Epidermal melanocyte (primary cell): ENCODE measurements around the gene ERMARD.

ENCODE experiments used
- DNase-seq: peaks from one replicate; pipeline ENCODE4 v3.0.0; 2011; ENCODE audit warnings: low spot score; ENCODE audit not compliant: insufficient read length

The ERMARD gene

DNA sequence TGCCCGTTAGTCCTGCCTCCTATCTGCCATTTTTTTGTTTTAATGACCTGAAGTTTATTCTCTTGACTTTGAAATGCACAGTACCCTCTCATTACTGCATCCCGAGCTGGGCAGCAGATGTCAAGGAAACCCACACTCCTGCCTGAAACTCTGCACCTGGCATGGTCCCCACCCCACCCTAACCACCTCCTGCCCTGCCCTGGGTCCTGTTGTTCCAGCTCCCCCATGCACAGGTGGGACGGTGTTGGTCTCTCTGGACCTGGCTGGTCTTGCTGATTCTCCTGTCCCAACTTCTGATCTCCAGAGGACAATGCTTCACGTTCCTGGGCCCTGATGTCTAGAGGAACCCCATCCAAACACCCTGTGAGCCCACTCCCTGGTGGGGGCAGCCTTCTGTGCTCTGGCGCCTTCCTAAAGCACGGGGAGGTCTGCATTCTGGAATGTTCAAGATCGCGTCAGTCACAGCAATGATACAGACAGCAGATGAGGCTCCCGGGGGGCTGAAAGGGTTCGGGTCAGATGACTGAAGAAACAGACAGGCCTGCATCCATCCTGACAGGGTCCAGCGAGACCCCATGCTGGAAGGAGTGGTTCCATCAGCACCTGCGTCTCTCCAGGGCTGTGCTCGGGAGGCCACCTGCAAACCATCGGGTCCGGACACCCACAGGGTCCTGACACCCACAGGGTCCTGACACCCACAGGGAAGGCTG is 73.6 kb downstream of the ERMARD start:
- no peak for DNase-seq

DNA sequence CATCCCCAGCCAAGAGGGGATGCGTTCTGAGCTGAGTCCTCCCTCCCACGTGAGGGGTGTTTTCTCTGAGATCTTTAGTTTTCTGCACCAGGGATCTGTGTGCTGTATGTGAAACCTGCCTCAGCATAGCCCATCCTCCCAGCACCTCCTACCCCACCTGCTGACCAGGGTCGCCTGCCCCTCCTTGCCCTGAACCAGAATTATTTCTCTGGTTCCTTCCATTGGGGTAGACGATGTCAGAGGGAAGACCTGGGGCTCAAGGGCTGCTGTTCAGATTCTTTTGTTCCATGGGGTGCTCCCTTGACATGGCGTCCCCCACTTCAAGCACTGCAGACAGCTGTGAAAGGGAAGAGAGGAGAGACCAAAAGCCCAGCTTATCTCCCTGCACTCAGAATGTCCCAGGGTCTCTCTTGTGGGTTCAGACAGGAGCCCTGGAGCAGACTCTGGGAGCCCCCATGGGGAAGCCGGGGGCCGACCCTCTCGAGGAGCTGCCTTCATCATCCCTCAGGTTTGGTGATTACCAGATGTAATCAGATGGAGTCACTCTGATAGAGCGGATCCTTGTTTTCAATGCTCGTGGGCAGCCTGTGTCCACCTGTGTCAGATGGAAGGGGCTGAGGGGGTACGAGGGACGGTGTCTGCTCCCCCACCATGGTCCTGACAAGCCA is 74.3 kb downstream of the ERMARD start:
- DNase-seq: no peak

DNA sequence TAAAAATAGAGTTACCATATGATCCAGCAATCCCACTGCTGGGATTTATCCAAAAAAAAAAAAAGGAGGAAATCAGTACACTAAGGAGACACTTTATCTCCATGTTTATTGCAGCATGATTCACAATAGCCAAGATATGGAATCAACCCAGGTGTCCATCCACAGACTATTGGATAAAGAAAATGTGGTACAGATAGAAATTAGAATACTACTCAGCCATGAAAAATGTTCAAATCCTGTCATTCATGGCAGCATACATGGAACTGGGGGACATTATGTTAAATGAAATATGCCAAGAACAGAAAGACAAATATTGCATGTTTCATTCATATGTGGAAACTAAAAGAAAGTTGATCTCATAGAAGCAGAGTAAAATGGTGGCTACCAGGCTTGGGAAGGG is 75.3 kb downstream of the ERMARD start:
- no peak for DNase-seq

DNA sequence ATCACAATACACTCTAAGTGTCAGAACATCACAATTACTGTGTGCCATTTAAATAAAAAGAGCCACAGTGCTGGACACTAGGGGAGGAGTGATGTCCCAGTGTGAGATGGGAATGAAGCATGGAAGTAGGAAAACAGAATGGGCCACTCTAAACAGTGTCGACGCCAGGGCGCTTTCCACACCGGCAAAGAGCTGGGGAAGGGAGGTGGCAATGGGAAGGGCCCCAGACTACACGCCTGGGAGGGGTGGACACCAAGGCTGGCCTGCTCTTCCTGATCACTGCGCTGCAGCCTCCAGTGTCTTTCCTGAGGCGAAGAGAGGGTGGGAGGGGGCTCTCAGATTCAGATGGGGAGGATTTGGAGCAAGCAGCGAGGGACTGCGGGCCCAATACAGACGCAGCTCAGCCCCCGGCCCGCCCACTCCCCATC is 75.9 kb downstream of the ERMARD start:
- no peak for DNase-seq

DNA sequence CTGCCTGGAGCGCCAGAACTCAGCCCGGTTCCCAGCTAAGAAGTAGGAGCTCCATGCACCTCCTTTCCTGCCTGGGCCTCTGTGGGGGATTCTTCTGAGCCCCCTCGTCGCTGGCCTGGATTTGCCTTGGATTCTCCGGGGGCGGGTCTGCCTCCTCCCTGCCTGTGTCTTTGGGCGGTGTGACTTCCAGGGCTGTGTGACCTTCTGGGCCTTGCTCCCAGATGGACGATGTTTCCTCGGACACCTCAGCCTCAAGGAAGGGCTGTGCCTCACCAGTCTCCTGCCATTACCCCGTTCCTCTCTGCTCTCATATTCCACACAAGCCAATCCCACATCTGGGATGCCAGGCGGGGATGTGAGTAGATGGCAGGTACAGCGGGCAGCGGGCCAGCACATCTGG is 76.8 kb downstream of the ERMARD start:
- no peak for DNase-seq

DNA sequence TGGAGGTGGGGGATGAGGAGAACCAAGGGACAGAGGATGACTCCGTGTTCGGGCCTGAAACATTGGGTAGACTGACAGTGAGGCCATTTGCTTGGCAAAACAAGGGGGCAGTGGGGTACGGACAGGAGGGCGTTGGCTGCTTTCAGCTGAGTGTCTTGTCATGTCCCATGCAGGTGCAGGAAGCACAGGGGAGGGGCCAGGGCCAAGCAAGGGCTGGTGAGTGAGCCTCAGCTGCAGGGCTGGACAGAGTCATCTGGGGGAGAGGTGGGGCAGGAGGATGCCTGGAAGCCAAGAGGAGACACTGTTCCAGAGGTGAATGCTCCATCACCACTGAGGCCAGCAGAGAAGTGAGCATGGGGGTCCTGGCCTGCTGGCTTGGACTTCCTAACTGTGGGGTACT is 78.4 kb downstream of the ERMARD start:
- no peak for DNase-seq

DNA sequence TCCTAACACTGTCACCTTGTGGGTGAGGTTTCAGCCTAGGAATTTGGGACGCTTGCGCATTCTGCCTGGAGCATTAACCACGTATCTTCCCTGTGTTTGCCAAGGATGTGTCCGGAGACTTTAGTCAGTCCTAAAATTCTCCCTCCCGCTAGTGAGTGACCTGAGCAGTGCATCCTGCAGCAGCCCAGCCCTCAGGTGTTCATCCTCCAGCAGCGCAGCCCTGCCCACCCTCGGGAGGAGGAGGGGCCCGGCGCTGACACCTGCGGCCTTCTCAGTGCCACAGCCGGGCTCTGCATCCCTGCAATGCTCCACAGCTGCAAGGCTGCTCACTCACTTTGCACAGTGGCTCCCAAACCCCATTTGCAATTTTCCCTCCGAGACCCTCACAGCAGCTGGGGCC is 79.5 kb downstream of the ERMARD start:
- DNase-seq: no peak
